ENCODE measurements around the gene AGO1. TPM values are rescaled to one million over a fixed set of nuclear protein-coding genes. Genes with fewer than 3 reads are reported as not detected.
"Not testable (repeated sequence)": the region's sequence is repeated elsewhere in the genome, so short reads cannot be mapped to it uniquely, and the experiment has no call there.

The AGO1 gene
- total RNA-seq, 1 donor from 2014 or later: 9.5 TPM

- peak; percentile 84 for DNase-seq
These were observed 40.8 kb downstream of the AGO1 start for GRCh38 chr1:35923791-35924221.

- no peak for DNase-seq
These were observed 41.8 kb downstream of the AGO1 start for GRCh38 chr1:35924838-35925237.

- no peak for DNase-seq
These were observed 42.7 kb downstream of the AGO1 start for GRCh38 chr1:35925741-35926140.

- DNase-seq: no peak
These were observed 44.5 kb downstream of the AGO1 start for GRCh38 chr1:35927472-35927871.

- DNase-seq: peak; percentile 52
These were observed 47.0 kb downstream of the AGO1 start for GRCh38 chr1:35929730-35930592.

- DNase-seq: peak; percentile 65
These were observed 47.8 kb downstream of the AGO1 start, which contains the start of gene AGO3 for GRCh38 chr1:35930593-35931445. Gene AGO3, plus strand, starts transcription at chr1:35931105. Its CDS starts 322 bp downstream, at chr1:35931427.

GRCh38 chr1:35931446-35932157, 48.6 kb downstream of the AGO1 start:
- no peak for DNase-seq

- no peak for DNase-seq
These were observed 49.2 kb downstream of the AGO1 start for GRCh38 chr1:35932158-35932636.

- no peak for DNase-seq
These were observed 49.9 kb downstream of the AGO1 start for GRCh38 chr1:35932941-35933340.

GRCh38 chr1:35935442-35936388, 52.7 kb downstream of the AGO1 start:
- DNase-seq: peak; percentile 69

- no peak for DNase-seq
These were observed 53.8 kb downstream of the AGO1 start for GRCh38 chr1:35936838-35937237.

- no peak for DNase-seq
These were observed 56.5 kb downstream of the AGO1 start for GRCh38 chr1:35939484-35939883.

- DNase-seq: no peak
These were observed 62.3 kb downstream of the AGO1 start for GRCh38 chr1:35945327-35945726.

GRCh38 chr1:35947547-35947946, 64.5 kb downstream of the AGO1 start:
- no peak for DNase-seq

- DNase-seq: no peak
These were observed 75.5 kb downstream of the AGO1 start for GRCh38 chr1:35958558-35958957.

GRCh38 chr1:35959304-35959703, 76.3 kb downstream of the AGO1 start:
- DNase-seq: no peak

- no peak for DNase-seq
These were observed 79.9 kb downstream of the AGO1 start for GRCh38 chr1:35962952-35963351.

GRCh38 chr1:35964277-35964676, 81.3 kb downstream of the AGO1 start:
- DNase-seq: not testable (repeated sequence)

GRCh38 chr1:35968396-35968795, 85.4 kb downstream of the AGO1 start:
- DNase-seq: no peak

GRCh38 chr1:35971601-35972000, 88.6 kb downstream of the AGO1 start:
- no peak for DNase-seq

- DNase-seq: not testable (repeated sequence)
These were observed 89.6 kb downstream of the AGO1 start for GRCh38 chr1:35972631-35973030.

Measured in skin of body (tissue), 2 donors.